Ovary (tissue), 3 donors: ENCODE measurements around the gene SLX4IP.

Experiments used
- CTCF ChIP-seq, 3 donors: fragments of 450-650 bp in 2 of 3; fragments of 200-600 bp in 1 of 3; IDR thresholded peaks; one replicate each; pipeline versions ENCODE4 v1.5.1 to v1.8.0; 2016 to 2022; ENCODE audit warnings: antibody characterized with exemption in 3 of 3, mild to moderate bottlenecking in 1 of 3
- EP300 ChIP-seq: sonication (generic); formaldehyde crosslinking; IDR thresholded peaks from one replicate; pipeline ENCODE4 v1.6.1; 2017; ENCODE audit warnings: antibody characterized with exemption
- POLR2A ChIP-seq: fragments of 450-650 bp; IDR thresholded peaks from one replicate; pipeline ENCODE4 v1.6.1; 2017; ENCODE audit warnings: antibody characterized with exemption, mild to moderate bottlenecking, moderate library complexity
- donor health status: DM: no; HTN: no; CAD: no.

GRCh38 chr20:10671221-10671918, 236.3 kb downstream of the SLX4IP start:
- TF ChIP-seq CTCF (IDR thresholded peaks at IDR 0.05) (peak in 2 of 3 donors; percentile 43 to 52), POLR2A (no peak), EP300 (no peak)
